HG03175 (cell line): ENCODE measurements around the gene ZNF775.
A peak's percentile ranks its signal among the peaks of the same experiment; 100 is the strongest.

Experiments
- ATAC-seq: cut with Tn5 transposase; IDR thresholded peaks from one replicate; pipeline ENCODE4 v1.9.1; 2021; ENCODE audit warnings: mild to moderate bottlenecking, moderate library complexity; ENCODE audit not compliant: unreplicated experiment

The ZNF775 gene

GRCh38 chr7:150368096-150368883, 10.8 kb upstream of the ZNF775 start, which contains the start of gene REPIN1:
TSS of gene REPIN1 (plus strand) at chr7:150368822. CDS start at chr7:150369712, 890 bp downstream.
- peak; percentile 56 for ATAC-seq

- ATAC-seq, result peak; percentile 51
These were observed 10.0 kb upstream of the ZNF775 start for GRCh38 chr7:150368884-150369747.

- no peak for ATAC-seq
These were observed 9.2 kb upstream of the ZNF775 start for GRCh38 chr7:150369748-150370501.

- ATAC-seq, result no peak
These were observed 8.5 kb upstream of the ZNF775 start for GRCh38 chr7:150370612-150371071.

GRCh38 chr7:150371131-150371995, 7.8 kb upstream of the ZNF775 start:
- ATAC-seq, result no peak

GRCh38 chr7:150371996-150372270, 7.2 kb upstream of the ZNF775 start:
- no peak for ATAC-seq

- no peak for ATAC-seq
These were observed 6.7 kb upstream of the ZNF775 start for GRCh38 chr7:150372271-150373048.

- no peak for ATAC-seq
These were observed 5.9 kb upstream of the ZNF775 start for GRCh38 chr7:150373049-150373801.

GRCh38 chr7:150374026-150374425, 5.1 kb upstream of the ZNF775 start:
- no peak for ATAC-seq

GRCh38 chr7:150374472-150374871, 4.7 kb upstream of the ZNF775 start:
- ATAC-seq, result no peak

- ATAC-seq, result no peak
These were observed 3.2 kb upstream of the ZNF775 start for GRCh38 chr7:150375662-150376521.

- no peak for ATAC-seq
These were observed 2.6 kb upstream of the ZNF775 start for GRCh38 chr7:150376560-150376959.

GRCh38 chr7:150377196-150377595, 1.9 kb upstream of the ZNF775 start:
- no peak for ATAC-seq

- no peak for ATAC-seq
These were observed 1.5 kb upstream of the ZNF775 start for GRCh38 chr7:150377635-150378034.

GRCh38 chr7:150378115-150378852, 846 bp upstream of the ZNF775 start:
- ATAC-seq, result peak; percentile 20

- ATAC-seq, result peak; percentile 26
These were observed 580 bp downstream of the ZNF775 start for GRCh38 chr7:150379441-150380379.
